OCI-M1 (cell line): ENCODE data around the gene SARDH.

ENCODE experiments used
- DNase-seq: peaks from one replicate; lab custom pipeline; 2025; lab: John Stamatoyannopoulos, UW

The SARDH gene

DNA sequence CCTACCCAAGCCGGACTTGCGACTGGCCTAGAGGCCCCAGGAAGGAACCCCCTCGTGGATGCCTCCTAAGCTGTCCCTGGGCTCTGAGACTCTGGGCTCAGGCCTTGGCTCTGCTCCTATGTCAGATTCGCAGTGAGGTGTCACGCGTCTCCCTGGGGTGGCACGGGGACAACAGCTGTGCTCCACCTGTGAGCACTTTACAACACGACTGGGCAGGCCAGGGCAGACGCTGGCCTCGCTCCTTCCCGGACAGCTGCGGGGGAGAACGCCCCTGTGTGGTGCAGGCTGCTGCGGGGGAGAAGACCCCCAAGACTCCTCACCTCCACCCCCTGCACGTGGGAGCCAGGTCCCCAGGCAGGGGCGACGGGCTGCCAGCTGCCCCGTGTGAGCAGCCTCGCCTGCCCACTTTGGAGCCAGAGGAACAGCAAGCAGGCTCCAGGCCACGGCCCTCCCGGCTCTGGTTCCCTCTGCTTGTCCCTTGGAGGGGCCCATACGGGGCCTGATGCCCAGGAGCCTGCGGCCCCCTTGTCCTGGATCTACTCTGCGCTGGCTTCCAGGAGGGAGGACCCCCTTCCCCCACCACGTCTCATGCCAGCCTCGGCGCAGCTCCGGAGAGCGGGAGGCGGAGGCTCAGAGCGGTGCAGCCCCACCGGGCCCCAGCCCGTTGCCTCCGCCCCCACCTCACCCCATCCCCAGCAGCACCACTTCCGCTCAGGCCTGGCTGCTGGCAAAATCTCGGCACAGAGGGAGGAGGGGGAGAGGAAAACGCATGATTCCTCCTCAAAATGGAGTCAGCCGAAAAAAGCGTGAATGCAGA is 36.0 kb downstream of the SARDH start:
- DNase-seq: no peak

DNA sequence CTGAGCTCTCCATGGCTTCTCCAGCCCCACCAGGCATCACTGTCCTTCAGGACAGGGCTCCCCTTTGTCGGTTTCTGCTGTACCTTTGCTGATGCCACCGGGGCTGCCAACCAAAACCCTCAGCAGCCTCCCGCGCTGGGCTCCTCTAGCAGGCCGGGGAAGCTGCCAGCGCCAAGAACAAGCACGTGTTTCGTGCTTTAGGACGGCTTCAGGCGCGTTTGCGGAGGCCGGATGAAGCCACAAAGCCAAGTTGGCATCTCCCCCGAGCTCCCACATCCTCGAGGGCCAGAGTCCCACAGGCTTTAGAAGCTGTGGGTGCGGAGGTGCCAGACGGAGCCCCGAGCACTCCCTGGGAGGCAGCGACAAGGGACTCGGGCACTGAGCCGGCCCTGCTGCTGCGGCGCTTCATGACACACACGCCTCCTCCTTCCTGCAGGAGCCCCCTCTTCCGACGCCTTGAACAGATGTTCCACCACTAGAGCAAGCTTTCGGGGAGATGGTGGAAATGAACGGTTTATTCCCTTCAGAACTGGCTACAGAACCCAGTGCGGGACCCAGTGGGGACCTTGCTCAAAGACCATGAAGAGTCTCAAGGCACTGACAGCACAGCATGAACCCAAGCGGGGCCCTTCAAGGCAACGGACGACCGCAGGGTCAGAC is 36.7 kb downstream of the SARDH start:
- no peak for DNase-seq

DNA sequence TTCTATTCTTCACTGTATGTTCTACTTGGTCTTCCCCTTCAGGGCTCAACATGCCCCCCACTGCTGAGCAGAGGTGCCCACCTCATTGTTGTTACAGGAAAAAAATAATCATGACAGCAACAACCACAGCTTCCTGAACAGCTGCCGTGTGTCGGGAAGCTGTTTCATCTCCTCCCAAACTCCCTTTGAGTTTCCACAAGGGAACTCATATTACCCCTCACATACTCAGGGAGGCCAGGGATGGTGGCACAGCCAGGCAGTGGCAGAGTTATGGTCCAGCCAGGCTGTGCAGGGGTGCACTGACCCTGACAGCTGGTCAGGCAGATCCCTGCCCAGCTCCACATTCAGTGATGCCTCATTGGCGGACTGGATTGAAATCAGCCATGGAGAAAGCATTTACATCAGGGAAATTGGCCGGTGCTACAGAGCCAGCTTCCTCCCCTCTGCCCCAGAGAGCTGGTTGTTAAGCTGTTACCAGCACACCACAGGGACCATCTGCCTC is 37.3 kb downstream of the SARDH start:
- DNase-seq: no peak

- no peak for DNase-seq
These were observed 38.6 kb downstream of the SARDH start for GRCh38 chr9:133699546-133699945.

DNA sequence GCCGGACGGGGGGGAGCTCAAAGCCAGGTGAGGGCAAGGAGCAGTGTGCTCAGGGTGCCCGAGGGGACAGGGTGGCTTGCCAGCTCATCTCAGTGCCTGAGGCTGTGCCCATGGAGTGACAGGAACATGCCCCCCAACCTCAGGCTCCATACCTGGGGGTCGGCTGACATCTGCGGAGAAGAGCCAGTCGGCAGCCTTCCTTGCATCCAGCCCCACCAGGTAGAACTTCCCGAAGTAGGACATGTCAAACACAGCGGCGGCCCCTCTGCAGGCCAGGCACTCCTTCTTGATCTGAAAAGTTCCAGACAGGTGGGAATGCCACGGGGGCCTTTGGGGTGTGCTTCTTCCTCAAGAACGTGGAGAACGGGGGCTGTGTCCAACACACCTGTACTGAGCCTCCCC is 42.1 kb downstream of the SARDH start:
- no peak for DNase-seq

GRCh38 chr9:133694686-133695085 is 43.5 kb downstream of the SARDH start:
- no peak for DNase-seq

- DNase-seq: no peak
These were observed 44.2 kb downstream of the SARDH start for GRCh38 chr9:133693703-133694529.

DNA sequence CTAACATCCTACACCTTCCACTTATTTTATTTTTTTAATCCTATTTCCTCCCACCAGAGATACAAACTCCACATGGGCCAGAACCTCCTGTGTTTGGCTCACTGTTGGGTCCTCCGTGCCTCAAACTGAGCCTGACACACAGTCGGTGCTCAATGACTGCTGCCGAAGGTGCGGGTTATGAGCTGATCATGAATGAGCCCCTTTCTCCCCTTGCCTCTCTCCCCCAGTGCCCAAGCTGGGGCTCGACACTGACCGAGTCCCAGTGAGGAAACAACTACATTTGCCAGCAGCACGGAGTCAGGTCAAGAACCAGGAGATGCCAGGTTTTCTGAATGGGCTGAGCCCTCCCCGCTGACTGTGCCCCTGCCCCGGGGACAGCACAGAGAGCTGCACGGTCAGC is 45.0 kb downstream of the SARDH start:
- no peak for DNase-seq

DNA sequence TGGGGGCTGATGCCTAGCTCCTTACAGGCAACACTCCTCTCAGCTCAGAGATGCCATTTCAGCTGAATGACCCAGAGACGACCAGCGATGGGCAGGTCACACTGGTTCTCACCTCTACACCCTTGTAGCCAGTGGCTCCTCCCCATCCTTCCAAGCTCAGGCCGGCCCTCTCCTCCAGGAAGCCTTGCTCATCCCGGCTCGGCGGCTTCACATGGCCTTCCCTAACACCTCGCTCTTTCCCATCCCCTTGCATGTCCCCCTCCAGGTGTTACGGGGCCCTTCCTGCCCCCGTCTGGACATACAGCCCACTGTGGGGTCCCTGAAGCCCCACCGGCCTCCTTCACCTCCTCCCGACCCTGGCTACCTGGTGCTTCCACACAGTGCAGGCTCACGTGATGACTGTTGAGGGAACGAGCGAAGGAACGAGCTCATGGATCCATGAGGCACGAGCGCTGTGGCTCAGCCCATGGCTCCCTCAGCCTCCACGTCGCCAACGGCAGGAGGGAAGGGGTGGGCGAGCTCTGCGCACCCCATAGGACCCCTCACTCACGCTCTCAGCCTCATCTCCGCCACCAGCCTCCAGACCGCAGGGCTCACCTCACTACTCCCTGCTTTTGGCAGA is 45.7 kb downstream of the SARDH start:
- DNase-seq: no peak

DNA sequence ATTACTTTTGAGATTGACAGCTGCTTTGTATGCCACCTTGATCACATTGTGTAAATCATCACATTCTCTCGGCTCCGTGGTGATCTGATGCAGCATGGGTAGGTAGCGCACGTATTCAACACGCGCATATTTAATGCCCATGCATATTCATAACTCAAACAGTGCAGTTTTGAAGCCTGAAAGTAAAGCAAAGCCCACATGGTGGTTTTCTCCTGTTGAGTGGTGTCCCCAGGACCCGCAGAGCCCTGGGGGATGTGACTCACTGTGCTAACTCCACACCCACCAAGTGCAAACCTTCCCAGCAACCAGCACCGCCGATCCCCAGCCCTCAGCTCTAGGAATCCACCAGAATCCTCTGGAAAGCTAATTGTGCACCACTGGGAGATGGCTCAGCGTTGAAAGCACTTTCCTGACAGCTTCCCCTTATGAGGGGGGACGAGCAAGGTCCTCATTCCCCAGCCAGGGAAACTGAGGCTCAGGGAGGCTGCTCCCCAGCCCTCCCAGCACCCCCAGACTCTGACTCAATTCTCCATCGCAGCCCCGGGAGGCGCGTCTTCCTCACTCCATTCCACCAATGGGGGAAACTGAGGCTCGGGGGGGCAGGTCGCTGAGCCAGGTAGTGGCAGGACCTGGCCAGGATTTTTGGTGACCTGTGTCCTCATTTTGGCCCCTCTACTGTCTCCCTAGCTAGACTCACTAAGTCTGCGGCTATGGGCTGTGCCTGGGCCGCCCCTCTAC is 46.4 kb downstream of the SARDH start:
- DNase-seq: no peak

DNA sequence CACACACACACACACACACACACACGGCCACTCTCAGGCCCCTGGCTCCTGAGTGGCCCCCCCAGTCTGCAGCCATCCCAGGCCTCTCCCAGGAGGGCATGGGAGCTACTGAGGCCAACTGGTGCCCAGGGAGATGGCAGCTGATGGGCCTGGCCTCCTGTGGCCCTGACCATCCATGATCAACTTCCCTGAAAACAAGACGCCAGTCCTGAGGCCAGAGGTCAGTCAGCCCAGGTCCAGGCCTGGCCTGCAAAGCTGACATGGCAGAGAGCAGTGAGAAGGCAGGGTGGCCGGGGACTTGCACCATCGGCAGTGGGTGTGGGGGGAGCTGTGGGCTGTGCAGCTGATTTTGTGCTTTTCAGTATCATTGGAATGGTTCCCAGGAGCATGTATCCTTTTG is 47.0 kb downstream of the SARDH start:
- DNase-seq: no peak

DNA sequence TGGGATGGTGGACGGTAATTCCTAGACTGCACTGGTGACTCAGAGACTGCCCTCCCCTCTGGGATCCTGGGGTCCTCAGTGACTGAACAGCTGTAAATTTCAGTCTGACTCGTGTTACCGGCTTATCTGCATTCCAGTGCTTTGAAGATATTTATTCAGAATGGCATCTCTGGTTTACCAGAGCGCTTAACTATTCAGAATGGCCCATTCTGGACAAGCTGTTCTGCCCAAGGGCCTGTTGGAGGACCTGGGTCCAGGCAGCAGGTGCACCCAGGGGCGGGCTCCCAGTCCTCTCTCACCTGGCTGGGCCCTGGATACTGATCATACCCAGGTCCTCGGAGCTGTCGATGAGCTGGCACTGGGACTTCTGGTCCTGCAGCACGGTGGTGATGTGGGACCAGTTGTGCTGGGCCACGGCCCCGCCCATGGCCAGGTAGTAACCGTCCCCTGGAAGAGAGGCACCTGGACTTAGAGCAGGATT is 48.0 kb downstream of the SARDH start:
- DNase-seq: no peak

DNA sequence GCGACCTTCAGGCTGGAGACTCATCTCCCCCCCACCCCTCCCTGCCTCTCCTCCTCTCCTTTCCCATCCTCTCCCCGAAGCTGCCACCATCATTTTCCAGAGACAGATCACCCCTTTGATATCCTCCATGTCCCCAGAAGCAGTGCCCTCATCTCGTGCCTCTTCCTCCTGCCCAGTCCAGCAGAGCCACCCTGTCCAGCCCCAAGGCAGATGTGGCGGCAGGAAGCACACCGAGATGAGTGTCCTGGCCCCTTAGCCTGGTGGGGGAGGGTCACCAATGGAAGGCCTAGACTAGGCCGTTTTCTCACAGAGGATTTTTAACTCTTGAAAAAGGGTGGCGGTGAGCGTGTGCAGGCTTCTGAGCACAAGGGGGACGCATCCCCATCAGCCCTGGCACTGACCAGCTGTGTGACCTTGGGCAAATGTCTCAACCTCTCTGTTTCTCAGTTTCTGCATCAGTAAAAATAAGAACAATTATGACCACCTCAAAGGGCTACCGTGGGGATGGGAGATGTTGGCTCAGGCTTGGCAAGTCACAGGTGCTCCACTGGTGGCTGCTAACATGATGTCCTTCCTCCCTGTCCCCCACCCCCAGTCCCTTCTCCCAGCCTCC is 48.9 kb downstream of the SARDH start:
- DNase-seq: no peak

DNA sequence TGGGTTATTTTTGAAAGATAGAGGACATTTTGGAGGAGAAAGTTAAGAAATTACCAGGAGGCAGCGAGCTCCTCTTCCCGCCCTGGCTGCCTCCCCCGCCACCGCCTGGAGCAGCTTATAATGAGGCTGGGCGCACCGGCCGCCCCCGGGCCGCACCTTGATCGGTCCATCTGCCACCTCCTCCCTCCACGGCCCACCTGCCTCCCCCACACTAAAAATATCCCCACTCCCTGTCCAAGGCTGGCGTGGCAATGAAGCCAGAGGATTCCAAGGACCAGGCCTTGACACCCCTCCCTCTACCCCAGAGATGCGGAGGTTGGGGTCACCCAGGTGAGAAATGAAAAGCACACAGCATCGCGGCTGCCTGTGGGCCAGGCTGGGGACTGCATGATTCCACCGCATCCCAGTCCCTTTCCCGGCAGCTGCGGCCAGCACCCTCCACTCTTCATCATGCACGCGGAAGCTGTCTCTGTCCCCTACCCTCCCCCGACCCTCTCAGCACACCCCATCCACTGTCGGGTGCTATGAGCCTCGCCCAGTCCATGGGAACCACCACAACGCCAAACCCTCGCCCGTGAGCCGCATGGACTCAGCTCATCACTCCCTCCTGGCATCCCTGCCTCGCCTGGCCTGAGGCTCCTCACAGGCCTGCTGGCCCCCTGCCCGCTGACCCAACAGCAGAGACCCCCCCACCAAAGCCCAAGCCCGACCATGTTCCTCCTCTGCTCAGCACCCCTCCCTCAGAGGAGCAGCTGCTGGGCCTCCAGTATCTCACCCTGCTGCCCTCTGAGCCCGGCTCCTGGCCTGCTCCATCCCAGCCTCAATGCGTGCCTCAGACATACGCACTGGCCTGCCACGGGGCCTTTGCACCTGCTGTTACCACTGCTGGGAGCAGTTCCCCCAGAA is 50.0 kb downstream of the SARDH start:
- DNase-seq: no peak

GRCh38 chr9:133686642-133687575 is 51.2 kb downstream of the SARDH start:
- DNase-seq: no peak

GRCh38 chr9:133685653-133686609 is 52.2 kb downstream of the SARDH start:
- DNase-seq: no peak

GRCh38 chr9:133684936-133685361 is 53.2 kb downstream of the SARDH start:
- no peak for DNase-seq
